ENCODE results near the gene FAM174C.

FAM174C gene

GRCh38 chr19:1321539-1321938 lies 46.2 kb downstream of the FAM174C start:
- DNase-seq (ENCODE audit: low spot score) = no peak

DNA sequence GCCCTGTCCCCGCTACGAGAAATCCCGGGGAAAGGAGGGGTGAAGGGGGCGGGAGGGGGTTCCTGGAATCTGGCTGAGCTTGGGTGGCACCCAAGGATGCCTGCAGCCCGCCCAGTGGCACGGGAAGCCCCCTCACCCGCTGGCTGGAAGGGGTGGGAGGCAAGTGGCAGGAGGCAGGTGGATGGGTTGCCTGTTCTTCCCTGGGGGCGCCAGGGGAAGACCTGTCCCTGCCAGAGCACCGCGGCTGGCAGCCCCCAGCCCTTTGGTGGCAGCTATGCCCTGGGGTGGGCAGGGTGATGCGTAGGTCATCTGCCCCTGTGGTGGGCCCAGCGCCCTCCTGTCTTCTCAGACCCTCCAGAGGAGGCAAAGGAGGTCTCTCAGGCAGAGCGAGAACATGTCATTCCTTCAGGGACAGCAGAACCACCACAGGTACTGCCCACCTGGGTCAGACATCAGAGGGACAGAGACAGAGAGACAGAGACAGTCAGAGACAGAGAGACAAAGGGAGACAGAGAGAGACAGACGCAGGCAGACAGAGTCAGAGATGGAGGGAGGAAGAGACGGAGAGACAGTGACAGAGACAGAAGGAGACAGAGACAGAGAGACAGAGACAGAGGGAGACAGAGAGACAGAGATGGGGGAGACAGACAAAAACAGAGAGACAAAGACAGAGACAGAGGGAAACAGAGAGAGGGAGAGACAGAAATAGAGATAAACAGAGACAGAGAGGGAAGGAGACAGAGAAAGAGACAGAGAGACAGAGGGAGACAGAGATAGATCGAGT lies 47.1 kb downstream of the FAM174C start:
- DNase-seq (ENCODE audit: low spot score) = no peak

- no peak for DNase-seq (ENCODE audit: low spot score)
These were observed 49.0 kb downstream of the FAM174C start for GRCh38 chr19:1324249-1324805.

- peak; percentile 85 for DNase-seq (ENCODE audit: low spot score)
These were observed 49.7 kb downstream of the FAM174C start for GRCh38 chr19:1324806-1325567.

DNA sequence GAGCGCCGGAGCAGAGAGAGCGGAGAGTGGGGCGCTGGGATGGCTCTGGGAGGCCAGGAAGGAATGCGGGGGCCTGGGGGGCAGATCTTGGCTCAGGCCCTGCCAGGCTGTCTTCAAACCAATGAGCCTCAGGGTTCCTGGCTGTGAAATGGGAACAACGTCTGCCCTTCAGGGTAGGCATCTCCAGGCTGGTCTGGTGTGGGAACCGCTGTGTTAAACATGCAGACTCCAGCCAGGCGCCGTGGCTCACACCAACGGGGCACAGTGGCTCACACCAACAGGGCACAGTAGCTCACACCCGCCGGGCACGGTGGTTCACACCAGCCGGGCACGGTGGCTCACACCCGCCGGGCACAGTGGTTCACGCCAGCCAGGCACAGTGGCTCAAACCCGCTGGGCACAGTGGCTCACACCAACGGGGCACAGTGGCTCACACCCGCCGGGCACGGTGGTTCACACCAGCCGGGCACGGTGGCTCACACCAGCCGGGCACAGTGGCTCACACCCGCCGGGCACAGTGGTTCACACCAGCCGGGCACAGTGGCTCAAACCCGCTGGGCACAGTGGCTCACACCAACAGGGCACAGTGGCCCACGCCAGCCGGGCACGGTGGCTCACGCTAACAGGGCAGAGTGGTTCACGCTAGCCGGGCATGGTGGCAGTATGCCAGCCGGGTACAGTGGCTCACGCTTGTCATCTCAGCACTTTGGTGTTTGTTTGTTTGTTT lies 50.4 kb downstream of the FAM174C start:
- no peak for DNase-seq (ENCODE audit: low spot score)

DNA sequence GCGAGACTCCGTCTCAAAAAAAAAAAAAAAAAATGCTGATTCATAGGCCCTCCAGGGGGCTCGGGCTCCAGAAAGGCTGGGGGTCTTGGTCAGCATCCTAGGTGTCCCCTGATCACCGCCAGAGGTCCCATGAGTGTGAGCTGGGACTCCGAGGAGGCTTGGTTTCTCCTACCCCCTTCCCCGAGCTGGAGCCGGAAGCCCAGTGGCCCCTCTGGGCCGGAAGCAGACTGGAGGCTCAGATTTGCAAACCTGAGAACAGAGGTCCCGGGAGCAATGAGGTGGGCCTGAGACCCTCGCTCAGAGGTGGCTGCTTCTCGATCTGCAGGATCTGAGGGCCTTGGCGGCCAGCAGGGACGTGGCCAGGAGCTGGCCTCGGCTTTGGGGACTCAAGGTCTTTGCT lies 51.8 kb downstream of the FAM174C start:
- no peak for DNase-seq (ENCODE audit: low spot score)
